GM12864 (cell line): ENCODE results near the gene MYORG.
"Not testable (repeated sequence)": the region's sequence is repeated elsewhere in the genome, so short reads cannot be mapped to it uniquely, and the experiment has no call there.

Experiments used
- DNase-seq: peaks from one replicate; pipeline ENCODE4 v3.0.0-alpha.2; 2011; ENCODE audit warnings: low read depth
- H3K4me3 ChIP-seq: 2 replicates; pipeline ENCODE4 v1.5.1; 2011; ENCODE audit warnings: mild to moderate bottlenecking, low read depth, low read length, control low read depth
- CTCF ChIP-seq: IDR thresholded peaks from 2 replicates; pipeline ENCODE4 v1.5.1; 2011; ENCODE audit warnings: low read depth, mild to moderate bottlenecking, moderate library complexity, low read length, control low read depth, inconsistent platforms; ENCODE audit errors: missing control alignments

MYORG gene

GRCh38 chr9:34343090-34343489 lies 33.6 kb downstream of the MYORG start:
- H3K4me3 ChIP-seq, result no peak overlapping the region
- no peak for TF ChIP-seq CTCF
- no peak for DNase-seq

DNA sequence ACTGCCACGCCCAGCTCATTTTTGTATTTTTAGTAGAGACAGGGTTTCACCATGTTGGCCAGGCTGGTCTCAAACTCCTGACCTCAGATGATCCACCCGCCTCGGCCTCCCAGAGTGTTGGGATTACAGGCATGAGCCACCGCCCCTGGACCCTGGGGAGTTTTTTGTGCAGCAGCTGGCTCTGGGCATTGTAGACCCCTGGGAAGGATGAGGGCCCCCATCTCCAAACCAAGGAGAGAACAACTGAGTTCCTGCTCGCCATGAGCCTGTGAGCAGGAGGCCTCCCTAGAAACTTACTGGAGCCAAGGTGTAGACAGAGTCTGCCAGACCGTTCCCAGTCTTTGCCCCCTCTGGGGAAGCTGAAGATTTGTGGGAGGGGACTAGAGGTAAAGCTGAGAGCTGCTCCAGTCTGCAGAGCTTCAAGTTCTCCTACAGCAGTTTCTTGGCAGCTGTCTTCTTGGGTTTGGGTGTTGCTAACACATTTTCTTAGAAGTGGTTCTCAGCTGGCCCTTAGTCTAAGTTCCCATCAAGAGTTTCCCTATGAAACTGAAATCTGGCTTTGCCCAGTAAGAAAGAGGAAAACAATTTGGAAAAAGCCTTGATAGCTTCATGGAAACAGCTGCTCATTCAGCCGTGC lies 34.9 kb downstream of the MYORG start:
- DNase-seq, result no peak
- TF ChIP-seq CTCF, result no peak
- H3K4me3 ChIP-seq, result no peak overlapping the region

DNA sequence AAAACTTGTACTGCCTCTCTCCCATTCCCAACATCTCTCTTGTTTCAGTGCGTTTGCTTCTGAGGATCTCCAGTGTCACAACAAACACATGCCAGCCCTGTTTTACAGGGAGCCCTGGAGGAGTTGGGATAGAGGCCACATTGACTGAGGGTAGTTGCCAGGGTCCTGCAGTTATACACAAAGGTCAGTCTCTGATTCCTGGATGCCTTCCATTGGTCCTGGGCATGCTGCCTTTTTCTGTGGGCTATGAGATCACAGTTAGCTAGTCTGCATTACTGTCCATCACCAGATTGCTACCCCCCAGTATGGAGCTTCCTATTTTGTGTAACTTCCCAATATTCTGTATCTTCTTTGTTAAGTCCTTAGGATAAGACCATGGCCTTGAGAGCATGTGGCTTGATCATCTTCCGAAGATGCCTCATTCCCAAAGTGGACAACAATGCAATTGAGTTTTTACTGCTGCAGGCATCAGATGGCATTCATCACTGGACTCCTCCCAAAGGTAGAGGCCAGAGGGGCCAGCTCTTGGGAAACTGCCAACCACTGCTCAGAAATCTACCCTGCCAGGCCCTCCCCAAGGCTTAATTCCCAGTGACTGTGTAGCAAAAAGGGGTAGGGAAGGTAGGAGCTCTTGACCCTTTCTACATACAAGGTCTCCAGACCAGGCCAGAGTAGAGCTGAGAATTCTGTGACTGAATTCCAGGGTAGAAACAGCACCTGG lies 37.9 kb downstream of the MYORG start:
- H3K4me3 ChIP-seq, result no peak overlapping the region
- no peak for TF ChIP-seq CTCF
- no peak for DNase-seq

GRCh38 chr9:34338079-34338478 lies 38.6 kb downstream of the MYORG start:
- not testable (repeated sequence) for H3K4me3 ChIP-seq, DNase-seq

DNA sequence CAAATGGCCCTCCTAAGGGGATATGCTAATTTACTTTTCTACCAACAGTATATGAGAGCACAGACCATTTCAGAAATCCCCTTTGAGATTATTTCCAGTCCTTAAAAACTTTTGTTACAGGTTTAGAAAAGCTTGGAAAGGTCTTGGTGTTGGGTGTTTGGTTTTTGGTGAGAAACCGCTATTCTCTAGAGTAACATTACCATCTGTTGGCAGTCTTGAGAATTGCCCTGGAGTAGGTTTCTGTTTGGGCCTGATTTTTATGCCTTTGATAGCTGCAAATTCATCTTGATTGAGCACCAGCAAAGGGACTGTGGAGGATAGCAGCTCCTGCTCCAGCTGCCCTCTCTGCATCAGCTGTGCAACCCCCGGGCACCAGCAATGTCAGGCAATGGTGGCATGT lies 39.3 kb downstream of the MYORG start:
- no peak for DNase-seq
- no peak overlapping the region for H3K4me3 ChIP-seq
- TF ChIP-seq CTCF, result no peak

GRCh38 chr9:34335376-34335775 lies 41.3 kb downstream of the MYORG start:
- no peak overlapping the region for H3K4me3 ChIP-seq
- DNase-seq, result no peak
- no peak for TF ChIP-seq CTCF

- no peak for TF ChIP-seq CTCF
- no peak for DNase-seq
- H3K4me3 ChIP-seq, result no peak overlapping the region
Observed at GRCh38 chr9:34334916-34335315, 41.8 kb downstream of the MYORG start.
